Measurements from ENCODE around the gene ECSIT. TPM values are rescaled to one million over a fixed set of nuclear protein-coding genes. Genes with fewer than 3 reads are reported as not detected.
"Not testable (repeated sequence)": the region's sequence is repeated elsewhere in the genome, so short reads cannot be mapped to it uniquely, and the experiment has no call there.

The ECSIT gene
- total RNA-seq, 4 donors from 2014 or later, result 55.9 to 82.8 (median 57.7) TPM

GRCh38 chr19:11479090-11479897 is 49.6 kb downstream of the ECSIT start:
- TF ChIP-seq POLR2A (IDR thresholded peaks at IDR 0.05) (no peak), CTCF (IDR thresholded peaks at IDR 0.05) (no peak)
- no peak overlapping the region for H3K4me3 ChIP-seq (ENCODE audit: low read depth, poor library complexity, severe bottlenecking)
- intact Hi-C loops (cut with DNase I; ENCODE audit: low total_unique reads), result no loop called here
- WGBS, 2 donors, result 28 to 35% methylated on average over 36 to 37 of the region's 62 CpGs
- no peak for DNase-seq (ENCODE audit: low spot score in 2 of 2)

GRCh38 chr19:11478167-11479089 is 50.5 kb downstream of the ECSIT start:
- H3K4me3 ChIP-seq (ENCODE audit: low read depth, poor library complexity, severe bottlenecking), result no peak overlapping the region
- TF ChIP-seq POLR2A (IDR thresholded peaks at IDR 0.05), result no peak
- no peak for TF ChIP-seq CTCF (IDR thresholded peaks at IDR 0.05)
- 56 to 68% methylated on average over 19 of the region's 19 CpGs for WGBS, 2 donors
- DNase-seq (ENCODE audit: low spot score in 2 of 2), result no peak
- intact Hi-C loops (cut with DNase I; ENCODE audit: low total_unique reads), result no loop called here

DNA sequence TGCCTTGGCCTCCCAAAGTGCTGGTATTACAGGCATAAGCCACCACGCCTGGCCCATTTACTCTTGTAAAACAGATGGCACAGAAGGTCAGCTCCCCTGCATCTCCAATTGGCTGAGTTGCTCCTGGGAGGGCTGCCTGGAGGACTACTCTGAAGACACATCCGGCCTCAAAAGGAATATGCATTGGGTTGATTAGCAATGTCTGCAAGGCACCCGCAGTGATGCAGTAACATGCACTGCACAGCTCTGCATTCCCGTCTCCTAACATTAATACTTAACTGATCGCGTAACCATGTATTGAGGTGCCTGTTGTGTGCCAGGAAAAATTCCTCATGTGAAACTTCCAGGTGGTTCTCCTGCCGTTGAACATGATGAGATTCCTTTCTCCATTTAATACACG is 53.1 kb downstream of the ECSIT start:
- TF ChIP-seq CTCF (IDR thresholded peaks at IDR 0.05), result no peak
- TF ChIP-seq POLR2A (IDR thresholded peaks at IDR 0.05), result no peak
- no peak for DNase-seq (ENCODE audit: low spot score in 2 of 2)
- intact Hi-C loops (cut with DNase I; ENCODE audit: low total_unique reads), result no loop called here
- 70 to 81% methylated on average over 8 of the region's 8 CpGs for WGBS, 2 donors
- H3K4me3 ChIP-seq (ENCODE audit: low read depth, poor library complexity, severe bottlenecking), result no peak overlapping the region

GRCh38 chr19:11475343-11475742 is 53.6 kb downstream of the ECSIT start:
- intact Hi-C loops (cut with DNase I; ENCODE audit: low total_unique reads); DNase-seq (ENCODE audit: low spot score in 2 of 2); H3K4me3 ChIP-seq (ENCODE audit: low read depth, poor library complexity, severe bottlenecking): not testable (repeated sequence)
- WGBS, 2 donors, result 94 to 95% methylated on average over 3 of the region's 3 CpGs

- 48 to 67% methylated on average over 4 of the region's 4 CpGs for WGBS, 2 donors
- no peak for DNase-seq (ENCODE audit: low spot score in 2 of 2)
- intact Hi-C loops (cut with DNase I; ENCODE audit: low total_unique reads), result no loop called here
- H3K4me3 ChIP-seq (ENCODE audit: low read depth, poor library complexity, severe bottlenecking), result no peak overlapping the region
- TF ChIP-seq CTCF (IDR thresholded peaks at IDR 0.05) (no peak), POLR2A (IDR thresholded peaks at IDR 0.05) (no peak)
Measured at GRCh38 chr19:11473725-11474124, 55.2 kb downstream of the ECSIT start.

DNA sequence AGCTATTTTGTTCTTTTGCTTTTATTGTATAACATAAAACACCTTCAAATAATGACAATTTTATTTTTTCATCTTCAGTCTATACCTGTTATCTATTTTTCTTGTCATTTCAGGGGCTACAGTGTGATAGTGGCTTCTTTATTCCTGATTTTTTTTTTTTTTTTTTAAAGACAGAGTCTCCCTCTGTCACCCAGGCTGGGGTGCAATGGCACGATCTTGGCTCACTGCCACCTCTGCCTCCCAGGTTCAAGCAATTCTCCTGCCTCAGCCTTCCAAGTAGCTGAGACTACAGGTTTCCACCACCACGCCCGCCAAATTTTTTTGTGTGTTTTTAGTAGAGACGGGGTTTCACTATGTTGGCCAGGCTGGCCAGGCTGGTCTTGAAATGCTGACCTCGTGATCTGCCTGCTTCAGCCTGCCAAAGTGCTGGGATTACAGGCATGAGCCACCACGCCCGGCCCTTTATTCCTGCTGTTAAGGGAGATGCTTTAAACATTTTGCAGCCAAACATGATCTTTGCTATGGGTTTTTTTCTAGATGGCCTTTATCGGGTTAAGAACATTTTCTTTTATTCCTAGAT is 60.6 kb downstream of the ECSIT start:
- intact Hi-C loops (cut with DNase I; ENCODE audit: low total_unique reads); DNase-seq (ENCODE audit: low spot score in 2 of 2); H3K4me3 ChIP-seq (ENCODE audit: low read depth, poor library complexity, severe bottlenecking): not testable (repeated sequence)
- WGBS, 2 donors, result 29 to 38% methylated on average over 8 of the region's 8 CpGs

Measured in lower leg skin (tissue), 4 donors.